SK-N-SH treated with all-trans-retinoic acid at 6 μM for 48 hours (cell line): Measurements from ENCODE around the gene TRIM59.

ENCODE experiments used
- ATAC-seq: fragments of 200-7000 bp; cut with Tn5 transposase; 3 replicates; pipeline ENCODE4 v1.9.1; 2020; ENCODE audit warnings: mild to moderate bottlenecking, moderate library complexity
- ARNTL ChIP-seq: fragments of 450-650 bp; formaldehyde crosslinking; IDR thresholded peaks from 2 replicates; pipeline ENCODE4 v1.5.0; 2020; ENCODE audit warnings: low read depth, mild to moderate bottlenecking, moderate library complexity, borderline replicate concordance
- BACH2 ChIP-seq: fragments of 250-450 bp; sonication (Bioruptor Pico); IDR thresholded peaks from 2 replicates; pipeline ENCODE4 v1.9.0; 2021; ENCODE audit warnings: mild to moderate bottlenecking, borderline replicate concordance
- CREB5 ChIP-seq: fragments of 250-450 bp; sonication (Bioruptor Pico); IDR thresholded peaks from 2 replicates; pipeline ENCODE4 v1.5.1; 2020; ENCODE audit warnings: low read depth, mild to moderate bottlenecking, moderate library complexity
- CSDC2 ChIP-seq: fragments of 250-450 bp; sonication (Bioruptor Pico); IDR thresholded peaks from 2 replicates; pipeline ENCODE4 v1.5.0; 2020; ENCODE audit warnings: mild to moderate bottlenecking, moderate library complexity
- CSRNP3 ChIP-seq: fragments of 250-450 bp; sonication (Bioruptor Pico); IDR thresholded peaks from 2 replicates; pipeline ENCODE4 v1.5.1; 2021; ENCODE audit warnings: mild to moderate bottlenecking, moderate library complexity
- ESRRG ChIP-seq: fragments of 250-450 bp; sonication (Bioruptor Pico); IDR thresholded peaks from 2 replicates; pipeline ENCODE4 v1.6.1; 2021; ENCODE audit warnings: mild to moderate bottlenecking
- GLIS3 ChIP-seq: fragments of 250-450 bp; sonication (Bioruptor Pico); IDR thresholded peaks from 2 replicates; pipeline ENCODE4 v1.5.0; 2020; ENCODE audit warnings: mild to moderate bottlenecking, moderate library complexity
- ISL1 ChIP-seq: fragments of 250-450 bp; sonication (Bioruptor Pico); IDR thresholded peaks from 2 replicates; pipeline ENCODE4 v2.1.2; 2022; ENCODE audit warnings: mild to moderate bottlenecking, moderate library complexity
- OSR1 ChIP-seq: fragments of 250-450 bp; sonication (Bioruptor Pico); IDR thresholded peaks from 2 replicates; pipeline ENCODE4 v1.8.0; 2022; ENCODE audit warnings: moderate library complexity, mild to moderate bottlenecking, inconsistent platforms
- PATZ1 ChIP-seq: fragments of 250-450 bp; sonication (Bioruptor Pico); IDR thresholded peaks from 2 replicates; pipeline ENCODE4 v1.8.0; 2020; ENCODE audit warnings: mild to moderate bottlenecking, moderate library complexity, borderline replicate concordance
- POU6F1 ChIP-seq: fragments of 250-450 bp; sonication (Bioruptor Pico); IDR thresholded peaks from 2 replicates; pipeline ENCODE4 v1.8.0; 2021; ENCODE audit warnings: low read depth, mild to moderate bottlenecking, moderate library complexity, borderline replicate concordance
- RARB ChIP-seq: fragments of 250-450 bp; sonication (Bioruptor Pico); IDR thresholded peaks from 2 replicates; pipeline ENCODE4 v1.8.0; 2021; ENCODE audit warnings: mild to moderate bottlenecking, moderate library complexity
- SNAI2 ChIP-seq: fragments of 250-450 bp; sonication (Bioruptor Pico); IDR thresholded peaks from 2 replicates; pipeline ENCODE4 v1.5.0; 2020; ENCODE audit warnings: mild to moderate bottlenecking, moderate library complexity
- TCF4 ChIP-seq: fragments of 250-450 bp; sonication (Bioruptor Pico); IDR thresholded peaks from 2 replicates; pipeline ENCODE4 v1.8.0; 2021; ENCODE audit warnings: mild to moderate bottlenecking, moderate library complexity, borderline replicate concordance
- TOX ChIP-seq: fragments of 250-450 bp; sonication (Bioruptor Pico); IDR thresholded peaks from 2 replicates; pipeline ENCODE4 v1.8.0; 2021; ENCODE audit warnings: mild to moderate bottlenecking, moderate library complexity, borderline replicate concordance
- TSHZ2 ChIP-seq: fragments of 250-450 bp; sonication (Bioruptor Pico); IDR thresholded peaks from 2 replicates; pipeline ENCODE4 v1.5.0; 2020; ENCODE audit warnings: mild to moderate bottlenecking, moderate library complexity
- ZC3H10 ChIP-seq: fragments of 250-450 bp; sonication (Bioruptor Pico); IDR thresholded peaks from 2 replicates; pipeline ENCODE4 v1.5.1; 2021; ENCODE audit warnings: mild to moderate bottlenecking, moderate library complexity
- ZFP3 ChIP-seq: fragments of 250-450 bp; sonication (Bioruptor Pico); IDR thresholded peaks from 2 replicates; pipeline ENCODE4 v1.5.0; 2020; ENCODE audit warnings: mild to moderate bottlenecking, moderate library complexity
- ZFP30 ChIP-seq: fragments of 450-650 bp; formaldehyde crosslinking; IDR thresholded peaks from 2 replicates; pipeline ENCODE4 v1.5.0; 2022; ENCODE audit warnings: mild to moderate bottlenecking, moderate library complexity
- ZNF565 ChIP-seq: fragments of 450-650 bp; formaldehyde crosslinking; conservative IDR thresholded peaks from 2 replicates; pipeline ENCODE4 v1.5.0; 2020; ENCODE audit warnings: low read depth, mild to moderate bottlenecking, moderate library complexity
- ZNF70 ChIP-seq: fragments of 450-650 bp; formaldehyde crosslinking; IDR thresholded peaks from 2 replicates; pipeline ENCODE4 v1.5.0; 2020; ENCODE audit warnings: mild to moderate bottlenecking, moderate library complexity

Gene TRIM59

GRCh38 chr3:160472344-160472743 is 22.8 kb upstream of the TRIM59 start (continued):
- TF ChIP-seq ZC3H10 (CRISPR knock-in tag) (no peak), ZFP3 (CRISPR knock-in tag) (no peak), ISL1 (CRISPR knock-in tag) (no peak), RARB (CRISPR knock-in tag) (no peak), ZNF70 (CRISPR knock-in tag) (no peak), POU6F1 (CRISPR knock-in tag) (no peak), ESRRG (CRISPR knock-in tag) (no peak)

GRCh38 chr3:160471892-160472291 is 22.3 kb upstream of the TRIM59 start:
- TF ChIP-seq OSR1 (CRISPR knock-in tag) (no peak), ZFP3 (CRISPR knock-in tag) (no peak), BACH2 (CRISPR knock-in tag) (no peak), CSDC2 (no peak), TCF4 (no peak), ZNF565 (CRISPR knock-in tag) (no peak), PATZ1 (CRISPR knock-in tag) (no peak), ZNF70 (CRISPR knock-in tag) (no peak), ARNTL (CRISPR knock-in tag) (no peak), TOX (CRISPR knock-in tag) (no peak), ESRRG (CRISPR knock-in tag) (no peak), CSRNP3 (CRISPR knock-in tag) (no peak), ISL1 (CRISPR knock-in tag) (no peak)
- no peak for ATAC-seq

- TF ChIP-seq GLIS3 (CRISPR knock-in tag) (no peak), TSHZ2 (CRISPR knock-in tag) (no peak), ISL1 (CRISPR knock-in tag) (no peak)
- ATAC-seq = no peak
Observed at GRCh38 chr3:160470181-160470580, 20.6 kb upstream of the TRIM59 start.

- no peak for TF ChIP-seq ZC3H10 (CRISPR knock-in tag)
- no peak for TF ChIP-seq RARB (CRISPR knock-in tag)
- TF ChIP-seq ISL1 (CRISPR knock-in tag) = peak; percentile 58
- TF ChIP-seq TOX (CRISPR knock-in tag) = no peak
- TF ChIP-seq, all 23 proteins: peak for 1
- no peak; the same call in 2 of the 3 replicates for ATAC-seq
Observed at GRCh38 chr3:160464971-160465370, 15.4 kb upstream of the TRIM59 start.

GRCh38 chr3:160464321-160464720 is 14.7 kb upstream of the TRIM59 start:
- no peak for ATAC-seq
- TF ChIP-seq CSRNP3 (CRISPR knock-in tag) = no peak
- no peak for TF ChIP-seq PATZ1 (CRISPR knock-in tag)
- TF ChIP-seq CSDC2 = no peak
- no peak for TF ChIP-seq OSR1 (CRISPR knock-in tag)
- no peak for TF ChIP-seq TCF4
- TF ChIP-seq ZFP3 (CRISPR knock-in tag) = no peak
- no peak for TF ChIP-seq SNAI2 (CRISPR knock-in tag)
- TF ChIP-seq ZNF70 (CRISPR knock-in tag) = no peak
- no peak for TF ChIP-seq ESRRG (CRISPR knock-in tag)
- TF ChIP-seq ZFP30 (CRISPR knock-in tag) = no peak
- no peak for TF ChIP-seq CREB5 (CRISPR knock-in tag)
- TF ChIP-seq RARB (CRISPR knock-in tag) = no peak
- no peak for TF ChIP-seq ZC3H10 (CRISPR knock-in tag)
- no peak for TF ChIP-seq BACH2 (CRISPR knock-in tag)
- no peak for TF ChIP-seq ARNTL (CRISPR knock-in tag)
